ENCODE results near the gene POU2F1.

POU2F1 gene

DNA sequence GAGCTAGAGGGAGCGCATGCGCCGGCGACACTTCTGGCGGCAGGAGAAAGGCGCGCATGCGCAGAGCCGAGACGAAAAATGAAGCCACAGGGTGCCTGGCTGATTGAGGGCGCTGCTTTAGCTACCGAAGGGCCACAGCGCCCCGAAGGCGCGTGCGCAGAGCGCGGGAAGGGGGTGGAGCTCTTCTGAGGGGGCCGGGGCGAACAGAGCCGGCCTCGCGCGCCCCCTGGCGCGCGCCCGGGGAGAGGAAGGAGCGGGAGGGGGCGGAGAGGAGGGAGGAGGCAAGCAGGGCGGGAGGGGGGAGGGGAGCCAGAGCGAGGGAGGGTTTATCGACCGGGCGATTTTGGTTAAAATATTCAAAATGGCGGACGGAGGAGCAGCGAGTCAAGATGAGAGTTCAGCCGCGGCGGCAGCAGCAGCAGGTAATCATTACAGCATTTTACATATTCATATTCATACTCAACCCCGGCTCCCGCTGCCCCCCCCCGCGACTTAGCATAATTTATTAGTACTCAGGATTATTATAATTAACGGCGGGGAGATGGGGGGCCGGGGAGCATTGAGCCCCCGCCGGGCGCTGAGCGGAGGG lies at the start of gene POU2F1:
TSS of gene POU2F1 (plus strand) at position 350 of the 589 bp plus-strand sequence. CDS start at position 362, 12 bp downstream.
- peak; percentile 91 for DNase-seq (ENCODE audit: low read depth)

DNA sequence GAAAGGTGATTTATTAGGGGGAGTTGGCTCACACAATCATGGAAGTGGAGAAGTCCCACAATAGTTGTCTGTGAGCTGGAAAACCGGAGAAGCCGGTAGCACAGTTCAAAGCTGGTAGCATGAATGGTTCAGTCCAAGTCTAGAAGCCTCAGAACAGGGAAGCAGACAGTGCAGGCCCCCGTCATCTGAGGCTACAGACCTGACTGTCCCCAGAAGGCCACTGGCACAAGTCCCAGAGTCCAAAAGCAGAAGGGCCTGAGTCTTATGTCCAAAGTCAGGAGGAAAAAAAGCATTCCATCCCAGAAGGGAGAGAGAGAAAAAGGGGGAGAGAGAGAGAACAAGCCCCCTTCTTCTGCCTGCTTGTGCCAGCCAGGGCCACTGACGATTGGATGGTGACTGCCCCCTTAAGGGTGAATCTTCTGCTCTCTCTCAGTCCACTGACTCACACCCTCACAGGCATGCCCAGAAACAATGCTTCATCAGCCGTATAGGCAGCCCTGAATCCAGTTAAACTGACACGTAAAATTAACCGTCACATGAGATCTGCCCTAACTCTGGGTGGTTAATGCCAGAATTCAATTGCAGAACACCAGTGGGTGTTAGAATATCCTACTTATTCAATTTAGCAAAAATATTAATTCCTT lies 49.3 kb upstream of the POU2F1 start:
- no peak for DNase-seq (ENCODE audit: low read depth)

DNA sequence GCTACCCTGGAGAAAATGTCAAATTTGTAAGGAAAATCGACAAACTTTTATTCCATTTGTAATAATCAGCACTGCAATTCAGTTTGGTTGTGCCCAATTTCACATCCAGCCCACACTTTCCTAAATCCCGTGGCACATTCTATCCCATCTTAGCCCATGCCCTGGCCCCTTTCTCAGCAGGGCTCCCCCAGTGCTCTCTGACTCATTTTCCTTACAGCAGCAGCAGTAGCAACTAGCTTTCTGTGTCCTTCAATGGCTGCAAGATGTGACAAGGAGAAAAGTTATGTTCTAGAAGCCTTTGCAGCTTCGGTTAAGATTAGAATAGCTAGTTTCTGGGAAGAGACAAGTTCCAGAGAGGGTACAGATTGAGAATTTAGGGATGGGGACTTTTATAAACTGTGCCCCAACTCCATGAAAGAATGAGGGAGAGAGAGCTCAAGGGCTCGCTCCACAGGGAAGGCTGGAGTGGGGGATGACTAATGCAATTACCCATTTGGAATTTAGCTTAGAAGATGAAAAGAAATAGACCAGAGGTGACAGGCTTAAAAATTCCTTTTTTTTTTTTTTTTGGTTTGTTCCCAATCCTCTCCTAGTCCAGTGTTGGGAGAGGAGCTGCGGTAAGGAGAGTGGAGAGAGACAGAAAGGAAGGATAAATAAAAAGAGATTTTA lies 47.0 kb upstream of the POU2F1 start:
- DNase-seq (ENCODE audit: low read depth): no peak

DNA sequence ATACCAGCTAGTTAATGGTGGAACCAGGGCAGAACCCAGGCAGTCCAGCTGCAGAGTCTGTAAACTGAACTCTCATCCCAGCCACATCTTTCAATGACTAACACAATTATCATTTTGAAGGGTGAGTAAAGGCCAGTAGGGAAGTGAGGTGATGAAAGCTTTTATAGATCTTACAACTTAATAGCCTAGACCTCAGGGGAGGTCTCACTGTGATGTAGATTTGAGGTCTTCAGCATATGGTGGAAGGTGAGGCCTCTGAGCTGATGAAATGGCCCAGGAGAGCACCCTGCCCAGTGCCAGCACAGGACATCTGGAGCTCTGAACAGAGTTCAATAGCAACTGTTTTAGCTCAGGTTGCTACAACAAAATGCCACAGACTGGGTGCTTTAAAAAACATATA lies 44.8 kb upstream of the POU2F1 start:
- no peak for DNase-seq (ENCODE audit: low read depth)

DNA sequence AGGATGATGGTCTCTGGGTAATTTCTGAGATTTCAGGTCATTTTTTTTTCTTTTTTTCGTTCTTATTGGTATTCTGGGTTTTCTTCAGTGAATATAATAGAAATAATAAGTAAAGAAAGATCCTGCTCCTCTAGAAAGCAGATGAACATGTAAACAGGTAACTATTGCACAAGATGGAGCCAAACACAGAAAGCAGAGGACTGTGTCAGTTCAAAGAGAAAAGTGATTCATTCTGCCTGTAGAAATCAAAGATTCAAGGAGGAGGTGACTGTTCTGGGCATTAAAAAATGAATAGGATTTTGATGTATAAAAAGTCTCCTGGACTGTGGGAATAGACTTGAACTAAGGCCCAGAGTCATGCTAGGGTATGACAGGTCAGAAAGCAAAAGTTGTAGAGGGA lies 41.9 kb upstream of the POU2F1 start:
- DNase-seq (ENCODE audit: low read depth): no peak

DNA sequence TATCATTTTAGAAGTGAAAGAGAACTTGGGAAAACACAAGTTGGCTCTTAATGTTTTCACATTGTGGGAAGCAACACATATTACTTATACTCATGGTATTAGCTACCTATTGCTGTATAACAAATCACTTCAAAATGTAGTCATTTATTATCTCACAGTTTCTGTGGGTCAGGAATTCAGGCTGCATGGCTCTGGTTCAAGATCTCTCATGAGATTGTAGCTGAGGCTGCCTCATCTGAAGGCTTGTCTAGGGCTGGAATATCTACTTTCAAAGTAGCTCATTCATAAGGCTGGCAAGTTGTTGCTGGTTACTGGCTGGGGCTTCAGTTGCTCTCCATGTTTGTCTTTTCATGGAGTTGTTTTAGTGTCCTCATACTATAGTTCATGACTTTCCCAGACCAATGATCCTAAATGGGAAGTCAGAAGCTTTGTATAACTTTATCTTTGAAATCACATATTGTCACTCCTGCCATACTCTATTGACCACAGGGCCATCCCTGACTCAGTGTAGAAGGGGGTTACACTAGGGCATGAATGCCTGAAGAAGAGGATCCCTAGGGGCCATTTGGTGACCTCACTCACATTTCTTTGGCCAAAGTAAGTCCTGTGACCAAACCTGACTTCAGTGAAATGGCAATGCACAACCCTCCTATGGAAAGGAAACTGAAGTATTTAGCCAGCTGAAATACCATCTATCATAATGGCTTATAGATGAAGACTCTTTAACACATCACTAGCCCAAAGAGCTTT lies 37.9 kb upstream of the POU2F1 start:
- DNase-seq (ENCODE audit: low read depth): no peak

DNA sequence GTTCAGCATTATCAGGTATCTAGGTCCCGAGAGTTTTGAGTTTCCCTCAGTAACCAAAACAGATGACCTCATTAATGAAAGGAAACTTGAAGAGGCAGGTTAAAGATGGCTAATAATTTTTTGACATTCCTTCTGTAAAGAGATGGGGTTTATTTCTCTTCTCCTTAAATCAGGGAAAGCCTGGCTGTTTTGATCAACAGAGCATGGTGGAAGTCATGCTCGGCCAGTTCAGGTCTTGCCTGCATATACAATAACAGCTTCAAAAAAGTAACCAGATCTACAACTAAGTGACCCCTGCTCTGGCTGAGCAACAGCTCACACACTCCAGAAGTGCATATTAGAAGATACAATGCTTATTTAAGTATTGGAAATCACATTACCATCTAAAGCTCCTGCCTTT lies 36.6 kb upstream of the POU2F1 start:
- no peak for DNase-seq (ENCODE audit: low read depth)

DNA sequence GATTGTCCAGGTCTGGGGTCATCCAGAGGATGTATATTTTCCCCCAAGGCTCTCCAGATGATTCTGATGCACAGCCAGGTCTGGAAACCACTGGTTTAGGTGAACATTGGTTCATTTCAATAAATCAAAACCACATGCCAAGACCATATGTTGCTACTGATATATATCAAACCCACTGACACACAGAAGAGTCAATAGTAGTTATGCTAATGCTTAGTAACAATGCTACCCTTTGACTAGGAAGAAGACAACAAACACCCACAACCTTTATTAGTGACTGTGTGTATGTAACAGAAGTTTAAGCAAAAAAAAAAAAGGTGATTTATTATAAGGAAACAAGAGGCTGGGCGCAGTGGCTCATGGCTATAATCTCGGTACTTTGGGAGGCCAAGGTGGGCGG lies 35.6 kb upstream of the POU2F1 start:
- DNase-seq (ENCODE audit: low read depth): no peak

DNA sequence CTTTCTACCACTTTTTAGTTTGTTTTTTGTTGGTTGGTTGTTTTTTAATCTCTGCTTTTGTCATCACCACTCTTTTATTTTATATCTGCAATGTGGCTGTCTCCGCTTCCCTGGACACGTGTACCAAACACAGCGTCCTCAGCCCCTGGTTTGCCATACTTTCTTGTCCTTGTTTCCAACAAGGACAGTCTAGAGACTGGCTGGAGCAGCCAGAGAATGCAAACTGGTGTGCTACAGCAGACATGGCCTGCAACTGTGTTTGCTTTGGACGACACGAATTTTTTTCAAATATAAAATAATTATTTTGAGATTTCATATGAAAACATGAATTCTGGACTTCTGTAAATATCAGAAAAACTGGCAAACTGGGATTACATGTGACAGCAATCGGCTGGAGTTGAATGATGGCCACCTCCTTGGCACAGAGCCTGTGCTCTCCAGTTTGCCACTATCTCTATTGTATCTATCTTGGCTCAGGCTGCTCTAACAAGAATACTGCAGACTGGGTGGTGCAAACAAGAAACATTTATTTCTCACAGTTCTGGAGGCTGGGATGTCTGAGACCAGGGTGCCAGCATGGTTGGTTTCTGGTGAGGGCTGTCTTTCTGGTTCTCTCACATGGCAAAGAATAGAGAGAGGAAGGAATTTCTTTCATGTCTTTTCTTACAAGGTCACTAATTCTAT lies 34.6 kb upstream of the POU2F1 start:
- no peak for DNase-seq (ENCODE audit: low read depth)

DNA sequence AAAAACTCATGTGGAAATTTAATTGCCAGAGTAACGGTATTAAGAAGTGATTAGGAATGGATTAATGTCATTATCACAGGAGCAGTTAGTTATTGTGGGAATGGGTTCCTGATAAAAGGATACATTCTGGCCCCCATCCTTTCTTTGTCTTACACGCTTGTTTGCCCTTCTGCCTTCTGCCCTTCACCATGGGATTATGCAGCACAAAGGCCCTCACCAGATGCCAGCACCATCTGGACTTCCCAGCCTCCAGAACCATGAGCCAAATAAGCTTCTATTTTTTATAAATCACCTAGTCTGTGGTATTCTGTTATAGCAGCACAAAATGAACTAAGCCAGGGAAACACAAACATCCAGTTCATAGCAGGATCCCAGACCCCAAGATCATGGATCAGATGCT lies 33.9 kb upstream of the POU2F1 start:
- DNase-seq (ENCODE audit: low read depth): no peak

DNA sequence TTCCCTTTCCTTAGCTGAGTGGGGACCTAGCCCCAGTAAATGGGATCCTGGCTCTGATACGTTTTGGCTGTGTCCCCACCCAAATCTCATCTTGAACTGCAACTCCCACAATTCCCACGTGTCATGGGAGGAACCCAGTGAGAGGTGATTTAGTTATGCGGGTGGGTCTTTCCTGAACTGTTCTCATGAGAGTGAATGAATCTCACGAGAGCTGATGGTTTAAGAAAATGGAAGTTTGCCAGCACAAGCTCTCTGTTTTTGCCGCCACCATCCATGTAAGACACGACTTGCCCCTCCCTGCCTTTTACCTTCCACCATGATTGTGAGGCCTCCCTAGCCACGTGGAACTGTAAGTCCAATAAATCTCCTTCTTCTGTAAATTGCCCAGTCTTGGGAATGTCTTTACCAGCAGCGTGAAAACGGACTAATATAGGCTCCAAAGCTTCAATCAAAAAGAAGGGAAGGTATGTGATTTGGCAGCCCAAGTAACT lies 29.9 kb upstream of the POU2F1 start:
- no peak for DNase-seq (ENCODE audit: low read depth)

DNA sequence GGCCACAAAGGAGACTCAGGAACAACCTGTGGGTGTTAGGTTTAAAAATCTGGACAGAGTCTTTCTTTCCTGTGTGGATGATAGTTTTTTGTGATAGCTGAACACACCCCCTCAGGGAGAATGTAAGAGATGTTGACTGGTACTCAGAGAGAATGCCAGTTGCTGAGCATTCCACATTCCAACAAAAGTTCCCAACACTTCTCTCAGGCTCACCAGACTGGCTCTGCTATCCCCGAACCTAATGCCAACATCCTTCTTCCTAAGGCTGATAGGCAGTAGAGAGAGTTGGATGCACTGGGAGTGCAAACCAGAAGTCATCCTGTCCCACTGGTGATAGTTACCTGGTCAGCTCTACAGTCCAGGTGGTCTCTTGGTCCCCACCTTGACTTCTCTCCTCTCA lies 28.7 kb upstream of the POU2F1 start:
- DNase-seq (ENCODE audit: low read depth): no peak

DNA sequence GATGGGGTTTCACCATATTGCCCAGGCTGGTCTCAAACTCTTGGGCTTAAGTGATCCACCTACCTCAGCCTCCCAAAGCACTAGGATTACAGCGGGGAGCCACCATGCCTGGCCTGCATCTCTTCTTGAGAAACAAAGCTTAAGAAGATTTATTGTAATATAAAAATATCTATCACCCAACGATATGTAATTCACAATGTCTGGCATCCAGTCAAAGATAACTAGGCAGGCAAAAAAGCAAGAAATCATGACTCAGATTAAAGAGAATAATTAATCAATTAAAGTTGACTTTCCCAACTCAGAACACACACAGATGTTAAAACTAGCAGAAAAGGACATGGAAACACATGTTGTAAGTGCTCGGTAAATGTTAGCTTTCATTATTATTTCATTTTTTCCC lies 26.5 kb upstream of the POU2F1 start:
- no peak for DNase-seq (ENCODE audit: low read depth)

DNA sequence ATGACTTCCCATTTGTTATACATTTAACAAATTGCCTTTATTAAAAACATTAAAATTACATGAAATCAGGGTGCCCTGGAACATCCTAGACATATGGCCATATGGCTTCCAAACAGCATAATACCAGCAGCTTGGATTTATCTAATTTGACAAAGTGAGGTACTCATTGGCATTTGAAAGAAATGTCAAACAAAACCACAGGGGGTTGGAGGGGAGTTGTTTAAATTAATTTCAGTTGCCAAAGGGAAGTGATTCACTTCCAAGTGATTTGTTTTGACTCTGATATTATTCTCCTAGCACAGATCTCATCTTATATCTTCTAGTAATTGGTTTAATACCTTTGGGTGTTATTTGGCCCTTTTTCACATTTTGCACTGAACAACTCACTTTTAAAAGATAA lies 24.5 kb upstream of the POU2F1 start:
- DNase-seq (ENCODE audit: low read depth): no peak

DNA sequence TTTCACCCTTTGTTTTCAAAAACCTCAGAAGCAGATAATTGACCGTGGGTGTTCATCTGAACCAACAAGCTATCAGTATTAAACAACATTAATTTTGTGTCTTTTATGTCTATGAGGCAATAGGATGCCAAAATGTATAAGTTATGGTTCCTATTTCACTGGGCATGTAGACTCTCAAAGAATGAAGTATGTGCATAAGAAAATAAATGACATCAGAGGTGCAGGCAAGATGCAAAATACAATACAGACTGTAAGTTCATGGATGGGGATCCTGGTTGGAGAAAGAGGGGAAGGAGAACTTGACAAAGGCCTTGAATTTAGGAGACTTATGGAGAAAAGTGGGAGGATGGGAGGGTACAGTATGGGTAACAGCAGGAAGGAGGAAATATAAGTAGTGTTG lies 23.4 kb upstream of the POU2F1 start:
- DNase-seq (ENCODE audit: low read depth): no peak

DNA sequence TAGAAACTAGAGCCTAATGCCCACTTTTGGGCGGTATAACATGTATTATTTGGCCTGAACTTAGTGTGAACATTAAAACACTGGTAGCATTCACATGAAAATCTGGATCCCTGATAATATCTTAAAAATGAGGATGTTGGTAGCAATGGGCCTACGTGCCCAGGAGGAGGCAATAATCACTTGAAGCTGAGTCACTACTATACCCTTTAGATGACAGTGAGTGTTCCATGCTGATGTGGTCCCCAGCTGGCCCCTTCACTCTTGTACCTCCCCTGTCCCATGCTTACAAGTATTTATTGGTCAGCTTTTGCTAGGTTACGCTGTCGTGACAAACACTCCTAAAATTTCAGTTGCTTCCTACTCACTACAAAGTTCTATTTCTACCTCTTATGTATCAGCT lies 23.0 kb upstream of the POU2F1 start:
- DNase-seq (ENCODE audit: low read depth): no peak

DNA sequence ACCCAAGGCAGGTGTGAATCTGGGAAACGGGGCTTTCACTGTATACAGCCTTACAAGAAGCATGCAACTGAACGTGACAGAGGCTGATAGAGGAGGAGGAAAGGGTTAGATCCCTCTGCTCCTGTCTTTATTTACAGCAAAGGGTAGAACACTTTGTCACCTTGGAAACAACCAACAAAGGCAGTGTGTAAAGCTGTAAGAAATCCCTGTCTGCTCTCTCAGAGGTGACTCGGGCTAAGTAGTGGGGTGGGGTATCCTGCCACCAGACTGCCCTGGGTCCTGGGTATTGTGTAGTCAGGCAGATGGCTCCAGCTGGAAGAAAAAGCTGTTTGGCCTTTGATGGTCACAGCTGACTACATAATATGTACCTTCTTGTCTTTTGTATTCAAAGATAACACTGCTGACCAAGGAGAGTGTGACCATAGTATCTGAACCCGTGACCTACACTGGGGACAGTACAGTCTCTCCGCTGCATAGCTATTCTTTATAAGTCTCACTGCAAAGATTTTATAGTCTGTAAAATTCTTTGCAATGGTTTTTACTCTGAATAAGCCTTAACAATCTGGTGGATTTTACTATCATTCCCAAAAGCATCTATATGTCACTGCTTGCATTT lies 22.1 kb upstream of the POU2F1 start:
- DNase-seq (ENCODE audit: low read depth): no peak

DNA sequence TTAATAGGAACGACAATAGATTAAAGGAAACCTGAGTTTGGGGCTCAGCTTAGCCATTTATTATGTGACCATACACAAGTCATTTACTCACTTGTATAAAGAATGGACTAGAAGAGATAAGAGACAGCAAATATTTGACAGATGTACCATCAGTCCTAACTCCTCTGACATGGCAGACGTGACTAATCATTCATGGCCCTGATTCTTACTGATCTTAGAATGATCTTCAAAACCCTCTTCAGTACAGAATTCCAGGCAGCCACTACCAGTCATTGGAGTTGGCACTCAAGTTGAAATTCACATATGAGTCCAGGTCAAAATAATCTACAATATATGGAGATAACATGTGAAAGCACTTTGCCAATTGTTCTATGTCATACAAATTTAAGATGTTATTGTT lies 21.0 kb upstream of the POU2F1 start:
- DNase-seq (ENCODE audit: low read depth): no peak

DNA sequence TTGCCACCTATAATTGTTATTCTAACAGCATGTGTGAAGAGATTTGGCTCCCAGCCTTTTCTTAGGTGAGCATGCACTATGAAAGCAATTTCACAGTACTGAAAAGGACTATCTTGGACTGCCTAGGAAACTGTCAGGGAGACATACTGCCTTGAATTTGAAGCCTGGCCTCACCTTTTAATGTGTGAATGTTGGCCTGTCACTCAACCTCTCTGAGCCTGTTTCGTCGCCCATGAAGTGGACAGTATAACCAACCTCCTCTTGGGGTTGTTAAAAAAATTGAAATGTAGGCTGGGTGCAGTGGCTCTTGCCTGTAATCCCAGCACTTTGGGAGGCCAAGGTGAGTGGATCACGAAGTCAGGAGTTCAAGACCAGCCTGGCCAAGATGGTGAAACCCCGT lies 20.4 kb upstream of the POU2F1 start:
- no peak for DNase-seq (ENCODE audit: low read depth)

DNA sequence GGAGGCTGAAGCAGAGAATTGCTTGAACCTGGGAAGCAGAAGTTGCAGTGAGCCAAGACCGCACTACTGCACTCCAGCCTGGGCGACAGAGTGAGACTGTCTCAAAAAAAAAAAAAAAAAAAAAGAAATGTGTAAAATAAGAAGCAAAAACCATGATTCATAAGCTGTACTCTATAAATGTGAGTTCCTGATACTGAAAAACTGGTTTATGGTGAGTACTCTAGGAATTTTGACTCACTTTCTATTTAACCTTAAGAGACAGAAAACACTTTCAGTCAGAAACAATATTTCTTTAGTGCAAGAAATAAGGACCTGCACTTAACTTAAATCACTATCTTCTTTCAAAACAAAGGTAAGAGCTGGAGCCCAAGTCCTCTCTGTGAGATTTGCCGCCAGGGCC lies 19.9 kb upstream of the POU2F1 start:
- no peak for DNase-seq (ENCODE audit: low read depth)

DNA sequence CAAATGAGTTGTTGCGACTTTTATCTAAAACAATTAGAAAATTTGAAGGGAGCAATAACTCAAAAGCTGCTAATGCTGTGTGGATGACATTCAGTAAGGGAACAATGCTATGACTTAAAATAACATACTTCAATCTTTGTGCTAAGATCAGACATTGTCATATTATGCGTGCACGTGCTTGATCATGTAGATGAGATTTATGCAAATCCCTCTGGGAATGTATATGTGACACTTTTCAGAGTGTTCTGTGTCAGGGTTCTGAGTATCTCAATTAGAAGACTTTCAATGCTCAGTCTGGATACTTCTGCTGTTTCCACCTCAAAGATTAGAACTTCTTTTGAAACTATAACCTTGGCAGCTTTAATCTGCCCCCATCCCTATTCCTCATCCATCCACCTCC lies 18.6 kb upstream of the POU2F1 start:
- no peak for DNase-seq (ENCODE audit: low read depth)

Measured in HS-27A (cell line).